H1 (cell line): ENCODE results near the gene ZNF148. TPM values are rescaled to one million over a fixed set of nuclear protein-coding genes. Genes with fewer than 3 reads are reported as not detected.

Experiments used
- ATF3 ChIP-seq: IDR thresholded peaks from 2 replicates; pipeline ENCODE4 v1.6.1; 2011; ENCODE audit warnings: low read depth, mild to moderate bottlenecking, low read length; ENCODE audit not compliant: insufficient read depth
- CBX8 ChIP-seq: fragments of 300-800, 300-1000 bp; sonication (generic); IDR thresholded peaks from 2 replicates; pipeline ENCODE4 v1.7.1; 2016; ENCODE audit warnings: low read depth, low read length, borderline replicate concordance
- CHD2 ChIP-seq: IDR thresholded peaks from 2 replicates; pipeline ENCODE4 v1.6.1; 2012; ENCODE audit warnings: low read length, improper control_type of control experiment
- HDAC2 ChIP-seq, 2 experiments: fragments of 300-600 bp in 1 of 2; sonication (generic) in 1 of 2; IDR thresholded peaks; 2 replicates each; pipeline ENCODE4 v1.6.1; 2011 to 2012; ENCODE audit warnings: low read depth in 2 of 2, low read length in 2 of 2, mild to moderate bottlenecking in 2 of 2, moderate library complexity in 2 of 2, borderline replicate concordance in 1 of 2, inconsistent platforms in 1 of 2
- POU5F1 ChIP-seq: IDR thresholded peaks from 2 replicates; pipeline ENCODE4 v1.6.1; 2011; ENCODE audit warnings: low read depth, mild to moderate bottlenecking, low read length, moderate library complexity
- RBBP5 ChIP-seq: IDR thresholded peaks from 2 replicates; pipeline ENCODE4 v1.7.1; 2012; ENCODE audit warnings: low read depth, mild to moderate bottlenecking, inconsistent platforms, low read length, moderate library complexity, borderline replicate concordance
- SUZ12 ChIP-seq: fragments of 200-600 bp; sonication (generic); IDR thresholded peaks from 2 replicates; pipeline ENCODE4 v1.6.1; 2012; ENCODE audit warnings: mild to moderate bottlenecking, inconsistent platforms, low read length, moderate library complexity, mixed read lengths
- USF2 ChIP-seq: IDR thresholded peaks from 2 replicates; pipeline ENCODE4 v1.6.1; 2011; ENCODE audit warnings: low read length, improper control_type of control experiment
- polyA plus RNA-seq, 7 experiments: library from polyadenylated mRNA; depleted of rRNA in 3 of 7; stranded (reverse) in 5 of 7; unstranded in 2 of 7; fragments of >200 nt in 5 of 7; fragments of 200-250 nt in 2 of 7; gene quantifications; 1 replicate in 5 of 7; 2 replicates in 1 of 7; 4 replicates in 1 of 7; pipeline versions ENCODE4 v1.2.1 to v1.2.3, GENCODE V29; 2011 to 2013; ENCODE audit warnings: missing spikeins in 2 of 7, mixed read lengths in 2 of 7
- total RNA-seq: library from RNA; stranded (reverse); fragmentation: NEBNext Ultra II Directional; extraction: Animal tissue kit (Norgen Biotek cat#: 25700); gene quantifications from 2 replicates; pipeline ENCODE4 v1.2.1, GENCODE V29; 2021

ZNF148 gene
- total and polyA plus RNA-seq, 2 of the 8 experiments (the other 6 are each of a cell fraction or from before 2014, with no cell fraction given): 3.7 to 22.6 TPM

GRCh38 chr3:125351152-125351551 lies 24.0 kb downstream of the ZNF148 start (continued):
- TF ChIP-seq USF2 (no peak), CBX8 (no peak), HDAC2 (IDR thresholded peaks at IDR 0.05; ENCODE audit: borderline replicate concordance in 1 of 2, low read depth in 2 of 2, low read length in 2 of 2) (no peak), RBBP5 (no peak), ATF3 (no peak), SUZ12 (no peak), POU5F1 (no peak), CHD2 (no peak)
